Omental fat pad (tissue), 4 donors: ENCODE data around the gene ATR. TPM values are rescaled to one million over a fixed set of nuclear protein-coding genes. Genes with fewer than 3 reads are reported as not detected.
"Not testable (repeated sequence)": the region's sequence is repeated elsewhere in the genome, so short reads cannot be mapped to it uniquely, and the experiment has no call there.

Source experiments
- ATAC-seq: fragments of 150-250 bp; one replicate; pipeline ENCODE4 v1.9.1; 2016; ENCODE audit warnings: mild to moderate bottlenecking, moderate library complexity; ENCODE audit not compliant: low FRiP score
- DNase-seq: peaks from one replicate; pipeline ENCODE4 v3.0.0-alpha.2; 2019; ENCODE audit warnings: low spot score
- total RNA-seq, 4 donors: library from RNA; depleted of rRNA; stranded (reverse); fragments of >200 nt; gene quantifications; one replicate each; pipeline ENCODE4 v1.1.0, GENCODE V29; 2016
- TF ChIP-seq, protein P1 (sequence below), 3 donors: fragments of 450-650 bp; IDR thresholded peaks; one replicate each; pipeline ENCODE4 v1.5.1; 2016 to 2017; ENCODE audit warnings: antibody characterized with exemption in 3 of 3, mild to moderate bottlenecking in 3 of 3, moderate library complexity in 2 of 3

The ATR gene
- total RNA-seq, 4 donors from 2014 or later, result 18.8 to 35.8 (median 32.3) TPM

DNA sequence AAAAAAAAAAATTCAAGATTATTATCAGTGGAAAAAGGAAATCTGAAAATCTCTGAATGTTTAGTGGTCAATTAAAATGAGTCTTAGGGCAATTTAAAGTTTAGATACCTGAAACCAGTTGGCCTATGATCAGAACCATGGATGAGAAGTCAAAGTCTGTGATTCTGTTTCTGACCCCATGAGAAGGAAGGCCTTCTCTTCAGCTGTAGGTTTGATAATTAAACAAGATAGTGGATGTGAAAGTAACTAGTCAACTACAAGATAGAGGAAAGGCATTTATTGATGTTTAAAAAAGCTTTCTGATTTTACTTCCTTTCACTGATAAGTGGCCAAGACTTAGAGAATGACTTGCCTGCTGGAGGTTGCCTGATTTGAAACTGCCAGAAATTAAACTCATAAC, 26.4 kb upstream of the ATR start:
- no peak for DNase-seq
- no peak for ATAC-seq
- TF ChIP-seq, protein P1, sequence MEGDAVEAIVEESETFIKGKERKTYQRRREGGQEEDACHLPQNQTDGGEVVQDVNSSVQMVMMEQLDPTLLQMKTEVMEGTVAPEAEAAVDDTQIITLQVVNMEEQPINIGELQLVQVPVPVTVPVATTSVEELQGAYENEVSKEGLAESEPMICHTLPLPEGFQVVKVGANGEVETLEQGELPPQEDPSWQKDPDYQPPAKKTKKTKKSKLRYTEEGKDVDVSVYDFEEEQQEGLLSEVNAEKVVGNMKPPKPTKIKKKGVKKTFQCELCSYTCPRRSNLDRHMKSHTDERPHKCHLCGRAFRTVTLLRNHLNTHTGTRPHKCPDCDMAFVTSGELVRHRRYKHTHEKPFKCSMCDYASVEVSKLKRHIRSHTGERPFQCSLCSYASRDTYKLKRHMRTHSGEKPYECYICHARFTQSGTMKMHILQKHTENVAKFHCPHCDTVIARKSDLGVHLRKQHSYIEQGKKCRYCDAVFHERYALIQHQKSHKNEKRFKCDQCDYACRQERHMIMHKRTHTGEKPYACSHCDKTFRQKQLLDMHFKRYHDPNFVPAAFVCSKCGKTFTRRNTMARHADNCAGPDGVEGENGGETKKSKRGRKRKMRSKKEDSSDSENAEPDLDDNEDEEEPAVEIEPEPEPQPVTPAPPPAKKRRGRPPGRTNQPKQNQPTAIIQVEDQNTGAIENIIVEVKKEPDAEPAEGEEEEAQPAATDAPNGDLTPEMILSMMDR (IDR thresholded peaks at IDR 0.05), result no peak

DNA sequence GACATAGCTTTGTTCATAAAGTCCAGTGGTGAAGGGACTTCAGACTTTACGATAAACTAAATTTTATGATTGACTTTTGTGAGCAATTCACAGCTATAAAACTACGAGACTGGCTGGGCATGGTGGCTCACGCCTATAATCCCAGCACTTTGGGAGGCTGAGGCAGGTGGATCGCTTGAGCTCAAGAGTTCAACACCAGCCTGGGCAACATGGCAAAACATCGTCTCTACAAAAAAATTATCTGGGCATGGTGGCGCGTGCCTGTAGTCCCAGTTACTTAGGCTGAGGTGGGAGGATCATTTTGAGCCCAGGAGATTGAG, 24.8 kb upstream of the ATR start:
- not testable (repeated sequence) for ATAC-seq, DNase-seq

DNA sequence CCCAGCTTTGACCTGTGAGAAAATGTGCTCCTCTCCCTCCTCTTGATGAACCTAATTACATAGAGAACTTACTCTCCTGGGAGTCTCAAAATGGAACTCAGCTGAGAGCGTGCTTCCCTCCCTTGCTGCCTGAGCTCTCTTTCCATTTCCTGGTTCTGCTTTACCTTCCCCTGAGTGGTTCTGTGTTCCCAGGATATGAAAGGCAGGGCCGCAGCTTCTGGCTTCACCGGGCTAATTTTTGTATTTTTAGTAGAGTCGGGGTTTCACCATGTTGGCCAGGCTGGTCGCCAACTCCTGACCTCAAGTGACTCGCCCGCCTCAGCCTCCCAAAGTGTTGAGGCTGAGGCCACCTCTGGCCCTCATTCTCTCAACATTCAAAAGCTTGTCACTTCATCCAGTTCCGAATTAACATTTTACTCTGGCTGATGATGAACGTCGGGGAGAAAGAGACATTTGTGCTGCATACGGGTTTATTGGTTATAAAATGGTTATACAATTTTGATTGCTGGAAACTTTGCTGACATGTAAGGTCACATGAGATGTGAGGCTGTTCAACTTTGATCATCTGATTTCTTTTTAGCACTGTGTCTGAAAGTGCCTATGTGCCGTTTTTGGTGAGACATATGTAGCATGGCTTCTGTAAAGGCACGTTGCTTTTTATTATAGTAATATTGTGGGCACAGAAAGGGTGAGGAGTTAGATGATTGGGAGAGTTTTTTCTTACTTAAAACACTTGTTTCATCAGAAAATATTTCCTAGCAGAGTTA, 24.3 kb upstream of the ATR start:
- DNase-seq (no peak), ATAC-seq (no peak)

DNA sequence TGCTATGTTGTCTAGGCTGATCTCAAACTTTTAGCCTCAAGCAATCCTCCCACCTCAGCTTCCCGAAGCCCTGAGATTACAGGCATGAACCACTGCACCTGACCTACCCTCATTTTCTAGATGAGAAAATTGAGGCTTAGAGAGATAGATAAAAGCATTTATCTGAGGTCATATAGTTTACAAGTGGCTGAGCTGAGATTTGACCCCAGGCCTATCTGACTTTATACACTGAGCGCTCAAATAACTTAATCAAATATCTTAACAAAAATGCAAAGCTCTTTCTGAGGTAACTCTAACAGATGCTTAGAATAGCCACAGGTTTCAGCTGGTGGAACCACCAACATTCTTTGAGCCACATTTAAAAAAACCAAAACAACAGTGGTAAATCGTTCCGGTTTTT, 23.2 kb upstream of the ATR start:
- DNase-seq (no peak), ATAC-seq (no peak)
- TF ChIP-seq, protein P1 (IDR thresholded peaks at IDR 0.05), result no peak

More for the DNA sequence above, 24.3 kb upstream of the ATR start:
- TF ChIP-seq, protein P1 (IDR thresholded peaks at IDR 0.05), result no peak

DNA sequence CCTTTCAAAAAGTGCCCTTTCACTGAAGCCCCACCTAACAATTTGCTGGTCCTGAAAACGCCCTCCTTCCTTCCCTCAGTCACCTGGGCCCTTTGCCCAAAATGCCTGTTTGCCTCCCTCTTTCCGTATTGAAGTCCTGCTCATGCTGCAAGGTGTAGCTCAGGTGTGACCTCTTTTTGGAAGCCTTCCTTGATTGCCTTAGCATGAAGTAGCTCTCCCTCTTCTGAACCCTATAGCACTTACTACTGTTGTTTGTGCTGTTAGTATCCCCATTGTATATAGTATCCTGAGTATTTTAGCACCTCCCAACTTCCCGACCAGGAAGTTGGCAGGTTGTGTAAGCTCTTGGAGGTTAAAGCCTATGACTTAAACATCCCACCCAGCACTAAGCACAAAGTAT, 19.4 kb upstream of the ATR start:
- no peak for ATAC-seq
- DNase-seq, result no peak
- TF ChIP-seq, protein P1 (IDR thresholded peaks at IDR 0.05), result no peak

DNA sequence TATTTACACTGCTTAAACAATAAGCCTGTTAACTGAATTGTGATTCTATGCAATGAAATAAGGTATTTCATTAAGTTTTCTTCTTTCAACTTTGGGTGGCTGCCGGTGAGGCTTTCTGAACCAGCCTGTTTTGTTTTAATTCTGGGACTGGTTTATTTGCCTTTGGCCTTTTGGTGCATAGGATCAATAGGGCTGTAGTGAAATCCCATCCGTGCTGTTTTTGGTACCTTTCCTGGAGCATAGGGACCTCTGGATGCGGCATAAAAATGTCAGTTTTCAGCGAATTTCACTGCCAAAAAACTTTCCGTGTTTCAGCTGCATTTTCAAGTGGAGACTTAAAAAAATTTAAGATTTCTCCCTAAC, 18.2 kb upstream of the ATR start:
- no peak for ATAC-seq
- DNase-seq, result no peak

GRCh38 chr3:142595951-142596725, 17.6 kb upstream of the ATR start, which contains the start of gene PLS1:
PLS1 (plus strand) TSS chr3:142596393; CDS start chr3:142664238, 67,845 bp downstream.
- DNase-seq (peak; percentile 31), ATAC-seq (peak; percentile 98)
- TF ChIP-seq, protein P1 (IDR thresholded peaks at IDR 0.05), result no peak

More for the DNA sequence above, 18.2 kb upstream of the ATR start:
- TF ChIP-seq, protein P1 (IDR thresholded peaks at IDR 0.05), result no peak
